Right renal cortex interstitium (tissue), 3 donors: ENCODE measurements around the gene ACSS1. TPM values are rescaled to one million over a fixed set of nuclear protein-coding genes. Genes with fewer than 3 reads are reported as not detected.

ENCODE experiments used
- DNase-seq, 3 donors: peaks; one replicate each; pipeline ENCODE4 v3.0.0-alpha.2; 2013; ENCODE audit warnings: low read depth in 3 of 3, low spot score in 2 of 3
- polyA plus RNA-seq, 3 donors: library from polyadenylated mRNA; unstranded; fragments of 120-200 nt; gene quantifications; one replicate each; pipeline ENCODE4 v1.2.1, GENCODE V29; 2013; ENCODE audit not compliant: insufficient read length in 3 of 3

Gene ACSS1
- polyA plus RNA-seq, 3 donors: 29.2 to 35.3 (median 29.6) TPM

DNA sequence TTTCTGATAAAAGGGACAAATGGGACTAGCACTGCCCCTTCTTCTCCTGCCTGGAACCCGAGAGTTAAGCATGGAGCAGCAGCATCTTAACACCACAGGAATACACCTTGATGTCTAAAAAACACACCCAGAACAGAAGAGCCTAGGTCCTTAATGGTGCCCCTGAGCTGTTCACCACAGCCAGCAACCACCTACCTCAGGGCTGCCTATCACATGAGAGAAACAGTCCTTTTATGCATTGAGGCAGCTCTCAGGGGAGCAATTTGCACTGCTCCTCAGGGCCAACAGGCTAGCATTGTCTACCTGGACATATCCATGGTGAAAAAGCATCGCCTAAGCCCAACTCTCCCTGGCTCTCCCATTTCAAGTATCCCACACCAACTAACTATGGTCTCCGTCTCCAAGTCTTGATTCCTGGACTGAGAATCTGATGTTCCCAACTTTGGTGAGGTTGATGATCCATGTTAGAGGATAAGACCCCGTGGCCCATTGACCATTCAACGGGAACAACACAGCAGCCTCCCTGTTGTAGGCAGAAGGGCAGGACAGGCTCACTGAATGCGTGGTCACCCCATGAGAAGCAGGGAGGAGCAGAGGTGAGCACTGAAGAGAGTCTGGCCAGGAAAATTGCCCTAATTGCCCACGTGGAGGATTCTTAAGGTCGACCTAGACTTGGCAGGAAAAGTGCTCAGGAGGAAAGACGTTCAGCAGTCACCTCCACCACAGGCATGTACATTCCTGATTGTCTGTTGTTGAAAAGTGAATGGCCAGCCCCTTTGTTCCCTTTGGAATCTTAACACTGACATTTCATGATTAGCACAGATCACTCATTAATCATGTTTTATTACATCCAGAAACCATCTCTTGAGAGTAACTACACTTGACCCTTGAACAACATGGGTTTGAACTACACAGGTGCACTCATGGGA, 61.2 kb downstream of the ACSS1 start:
- DNase-seq: no peak

DNA sequence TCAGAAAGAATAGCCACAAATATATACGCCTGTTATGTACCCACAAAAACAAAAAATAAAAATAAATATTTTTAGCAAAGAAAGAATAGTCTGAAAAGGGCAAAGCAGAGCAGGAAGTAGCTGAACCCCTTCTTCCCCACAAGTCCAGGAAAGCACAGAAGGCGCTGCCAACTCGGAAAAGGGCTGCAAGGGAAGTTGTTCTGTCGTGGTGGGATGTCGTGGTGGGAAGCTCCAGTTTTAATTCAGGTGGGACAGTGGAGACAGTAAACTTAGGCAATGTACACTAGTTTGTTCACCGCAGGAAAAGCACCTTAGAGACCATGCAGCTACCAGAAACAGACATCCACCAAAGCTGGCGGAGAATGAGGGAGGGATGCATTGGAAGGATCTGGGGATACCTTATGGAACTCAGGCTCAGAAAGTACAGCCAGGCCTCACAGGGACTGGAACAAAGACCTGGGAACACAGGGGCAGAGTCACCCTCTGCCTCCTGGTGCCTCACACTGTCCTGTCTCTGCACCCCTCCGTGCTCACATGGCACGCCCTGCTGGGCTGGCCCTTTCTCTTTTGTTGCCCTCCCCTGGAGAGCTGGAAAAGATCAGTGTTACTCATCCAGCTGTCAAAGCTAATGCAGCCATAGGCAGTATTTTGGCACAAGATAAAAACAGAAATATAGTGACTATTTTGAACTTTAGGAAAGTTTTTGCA, 62.0 kb downstream of the ACSS1 start:
- DNase-seq: no peak

GRCh38 chr20:24994470-24995368, 63.2 kb downstream of the ACSS1 start:
- DNase-seq: peak; percentile 71 to 83 (median 73)

- DNase-seq: no peak
Observed at GRCh38 chr20:24994186-24994465, 63.8 kb downstream of the ACSS1 start.

- DNase-seq: no peak
Observed at GRCh38 chr20:24993337-24994185, 64.4 kb downstream of the ACSS1 start.

DNA sequence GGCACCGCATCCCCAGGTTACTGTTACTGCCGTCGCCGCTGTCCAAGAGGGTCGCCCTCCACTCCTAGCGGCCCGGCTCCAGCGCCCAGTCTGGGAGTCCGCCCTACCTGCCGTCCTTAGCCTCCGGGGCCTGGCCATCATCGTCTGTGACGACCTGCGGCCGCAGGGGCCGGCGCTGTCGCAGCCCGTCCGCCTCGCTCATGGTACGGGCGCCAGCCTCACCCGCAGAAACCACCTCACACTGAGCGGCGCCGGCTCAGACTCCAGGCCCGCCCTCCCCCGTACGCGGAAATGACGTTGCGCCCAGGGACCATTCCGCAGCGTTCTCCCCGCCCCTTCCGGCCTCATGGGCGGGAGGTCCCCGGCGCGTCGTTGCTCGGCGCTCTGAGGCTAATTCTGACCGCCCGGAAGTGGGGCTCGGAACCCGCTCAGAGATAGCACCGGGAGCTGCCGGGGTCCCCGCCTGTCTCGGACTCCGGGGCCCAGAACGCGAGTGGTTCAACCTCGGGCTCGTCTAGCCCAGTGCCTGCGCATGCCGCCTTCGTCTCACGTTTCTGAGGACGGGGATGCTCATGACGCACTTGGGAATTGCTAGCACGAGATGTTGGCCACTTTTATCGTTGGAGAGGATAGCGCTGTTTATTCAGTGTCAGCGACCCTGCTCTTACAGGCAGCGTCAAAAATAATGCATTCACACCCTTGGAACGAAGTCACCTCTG, 65.3 kb downstream of the ACSS1 start, which contains the start of gene APMAP:
APMAP (minus strand) TSS at position 265 of the 719 bp plus-strand sequence; CDS start at position 202, 63 bp downstream.
- peak; percentile 88 to 91 (median 88) for DNase-seq

- no peak for DNase-seq
Observed at GRCh38 chr20:24991897-24992486, 65.9 kb downstream of the ACSS1 start.

- DNase-seq: no peak
Observed at GRCh38 chr20:24990810-24991252, 67.1 kb downstream of the ACSS1 start.

DNA sequence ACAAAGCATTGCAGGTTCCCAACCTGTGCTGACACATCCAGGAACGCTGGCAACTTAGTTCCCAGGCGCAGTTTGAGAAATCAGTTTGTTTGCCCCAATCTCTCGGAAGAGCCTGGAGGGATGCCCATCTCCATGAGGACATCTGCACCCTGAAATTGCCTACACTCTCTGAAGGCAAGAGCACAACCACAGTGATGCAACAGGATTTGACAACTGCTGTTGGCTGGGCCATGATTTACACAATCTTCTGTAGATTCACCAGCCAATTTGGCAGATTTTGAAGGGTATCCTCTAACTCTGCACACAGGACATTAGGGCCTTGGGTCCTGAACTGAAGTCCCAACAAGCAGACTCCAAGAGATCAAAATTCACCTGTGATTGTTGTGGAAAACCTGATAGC, 68.8 kb downstream of the ACSS1 start:
- no peak for DNase-seq

DNA sequence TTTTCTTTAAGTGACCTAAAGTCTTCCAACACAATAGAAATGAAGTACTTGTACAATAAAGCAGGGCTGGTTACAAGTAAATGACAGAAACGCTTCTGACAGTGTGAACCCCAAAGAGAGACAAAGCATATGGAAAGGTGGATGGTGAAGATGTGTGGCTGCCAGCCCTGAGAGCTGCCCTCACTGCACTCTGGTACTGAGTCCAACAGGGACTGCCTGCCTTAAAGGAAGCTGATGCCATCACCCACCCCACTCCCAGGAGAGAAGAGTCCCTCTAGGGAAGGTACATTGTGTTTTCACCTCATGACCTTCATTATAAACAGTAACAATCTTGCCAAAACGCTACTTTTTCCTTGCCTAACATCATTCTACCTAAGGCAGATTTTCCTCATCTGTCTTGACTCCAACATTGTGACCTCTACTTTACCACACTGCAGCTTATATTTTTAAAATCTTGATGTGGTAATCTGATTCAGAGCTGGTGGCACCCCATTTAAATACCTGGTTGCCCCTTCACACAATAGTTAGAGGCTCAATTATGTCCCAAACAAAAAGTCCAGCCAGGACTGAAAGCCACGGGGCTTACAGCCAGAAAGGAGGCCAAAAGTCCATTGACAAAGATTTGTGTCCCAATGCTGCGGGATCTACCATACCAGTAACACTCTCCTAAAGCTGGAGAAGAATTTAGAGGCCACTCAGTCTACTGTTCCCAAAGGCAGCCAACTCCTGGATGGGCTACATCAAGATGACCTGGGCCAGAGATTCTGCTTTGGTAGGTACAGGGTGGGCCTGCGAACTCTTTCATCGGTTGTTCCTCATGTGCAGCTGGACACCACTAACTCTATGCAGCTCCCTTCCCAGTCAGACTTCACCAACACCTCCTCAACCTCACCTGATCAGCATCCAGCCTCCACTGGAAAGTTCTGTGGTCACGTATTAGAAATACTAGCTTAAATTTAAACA, 69.8 kb downstream of the ACSS1 start:
- DNase-seq: no peak

- DNase-seq: no peak
Observed at GRCh38 chr20:24987244-24987643, 70.7 kb downstream of the ACSS1 start.

GRCh38 chr20:24986436-24987015, 71.4 kb downstream of the ACSS1 start:
- no peak for DNase-seq

- DNase-seq: no peak
Observed at GRCh38 chr20:24985802-24986201, 72.1 kb downstream of the ACSS1 start.

DNA sequence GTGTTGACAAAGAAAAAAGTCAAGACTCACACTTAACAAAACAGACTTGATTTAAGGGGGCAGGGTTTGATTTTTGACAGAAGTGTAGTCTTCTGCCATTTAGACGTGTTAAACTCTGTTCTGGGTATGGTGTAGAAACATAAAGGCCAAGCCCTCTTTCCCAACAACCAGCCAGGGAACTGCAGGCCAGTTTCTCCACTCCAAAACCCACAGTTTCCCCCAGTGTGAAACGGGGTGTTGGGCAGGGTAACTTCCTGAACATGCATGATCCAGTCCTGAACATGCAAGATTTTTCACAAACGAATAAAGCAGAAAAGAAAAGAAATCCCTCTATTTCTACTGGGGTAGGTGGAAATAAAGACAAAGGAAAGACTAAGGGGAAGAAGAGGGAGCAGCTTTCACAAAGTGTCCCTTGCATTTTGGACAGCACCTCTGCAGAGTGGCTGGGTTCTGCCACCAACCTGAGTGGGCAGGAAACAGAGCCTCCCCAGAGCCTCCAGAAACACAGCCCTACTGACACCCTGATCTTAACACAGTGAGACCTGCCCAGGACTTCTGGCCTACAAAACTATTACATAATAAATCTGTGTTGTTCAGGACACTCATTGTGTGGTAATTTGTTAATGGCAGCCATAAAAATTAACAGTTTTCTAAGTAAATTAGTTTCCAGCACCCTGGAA, 72.8 kb downstream of the ACSS1 start:
- DNase-seq: no peak

DNA sequence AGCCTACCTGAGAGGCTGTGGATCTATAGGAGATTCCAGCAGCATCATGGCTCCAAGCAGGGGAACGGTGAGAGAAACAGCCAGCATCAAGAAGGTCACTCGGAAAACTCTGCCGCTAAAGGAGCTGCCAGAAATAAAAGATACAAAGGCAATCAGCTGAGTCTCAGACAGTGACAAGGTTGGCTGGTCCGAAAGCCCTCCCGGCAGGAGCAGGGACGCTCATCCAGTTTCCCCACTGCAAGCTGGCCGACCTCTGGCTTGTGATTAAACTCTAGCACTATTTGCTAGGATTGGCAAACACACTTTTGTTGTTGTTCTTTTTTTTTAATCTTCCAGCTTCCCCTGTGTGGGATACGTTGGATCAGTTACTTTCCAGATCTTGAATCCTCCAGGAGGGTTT, 74.0 kb downstream of the ACSS1 start:
- DNase-seq: no peak

GRCh38 chr20:24981790-24982189, 76.1 kb downstream of the ACSS1 start:
- DNase-seq: no peak

GRCh38 chr20:24981282-24981681, 76.7 kb downstream of the ACSS1 start:
- no peak for DNase-seq
